ENCODE data around the gene PEAK1.

Gene PEAK1

GRCh38 chr15:77064063-77064462 is 355.8 kb downstream of the PEAK1 start:
- no peak for DNase-seq (ENCODE audit: low read depth)
- TF ChIP-seq, protein P1, sequence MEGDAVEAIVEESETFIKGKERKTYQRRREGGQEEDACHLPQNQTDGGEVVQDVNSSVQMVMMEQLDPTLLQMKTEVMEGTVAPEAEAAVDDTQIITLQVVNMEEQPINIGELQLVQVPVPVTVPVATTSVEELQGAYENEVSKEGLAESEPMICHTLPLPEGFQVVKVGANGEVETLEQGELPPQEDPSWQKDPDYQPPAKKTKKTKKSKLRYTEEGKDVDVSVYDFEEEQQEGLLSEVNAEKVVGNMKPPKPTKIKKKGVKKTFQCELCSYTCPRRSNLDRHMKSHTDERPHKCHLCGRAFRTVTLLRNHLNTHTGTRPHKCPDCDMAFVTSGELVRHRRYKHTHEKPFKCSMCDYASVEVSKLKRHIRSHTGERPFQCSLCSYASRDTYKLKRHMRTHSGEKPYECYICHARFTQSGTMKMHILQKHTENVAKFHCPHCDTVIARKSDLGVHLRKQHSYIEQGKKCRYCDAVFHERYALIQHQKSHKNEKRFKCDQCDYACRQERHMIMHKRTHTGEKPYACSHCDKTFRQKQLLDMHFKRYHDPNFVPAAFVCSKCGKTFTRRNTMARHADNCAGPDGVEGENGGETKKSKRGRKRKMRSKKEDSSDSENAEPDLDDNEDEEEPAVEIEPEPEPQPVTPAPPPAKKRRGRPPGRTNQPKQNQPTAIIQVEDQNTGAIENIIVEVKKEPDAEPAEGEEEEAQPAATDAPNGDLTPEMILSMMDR (conservative IDR thresholded peaks at IDR 0.05; ENCODE audit: low read depth, low read length) = no peak
- no peak overlapping the region for H3K4me3 ChIP-seq (ENCODE audit: low read length)

DNA sequence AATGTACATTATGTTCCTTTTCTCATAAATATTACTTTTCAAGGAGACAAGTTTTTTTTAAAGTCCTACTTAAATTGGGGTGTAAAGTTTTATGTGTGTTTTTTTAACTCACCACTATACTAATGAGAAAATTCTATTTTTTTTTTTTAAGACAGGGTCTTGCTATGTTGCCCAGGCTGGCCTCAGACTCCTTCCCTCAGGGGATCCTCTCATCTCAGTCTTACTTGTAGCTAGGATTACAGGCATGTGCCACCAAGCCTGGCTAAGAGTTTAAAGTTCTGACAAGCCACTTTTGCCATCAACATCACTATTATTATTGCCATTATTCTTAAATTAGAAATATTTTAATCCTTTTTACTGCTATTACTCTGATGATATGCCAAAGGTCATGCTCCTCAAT is 356.7 kb downstream of the PEAK1 start:
- DNase-seq (ENCODE audit: low read depth) = no peak
- TF ChIP-seq, protein P1 (conservative IDR thresholded peaks at IDR 0.05; ENCODE audit: low read depth, low read length) = no peak

DNA sequence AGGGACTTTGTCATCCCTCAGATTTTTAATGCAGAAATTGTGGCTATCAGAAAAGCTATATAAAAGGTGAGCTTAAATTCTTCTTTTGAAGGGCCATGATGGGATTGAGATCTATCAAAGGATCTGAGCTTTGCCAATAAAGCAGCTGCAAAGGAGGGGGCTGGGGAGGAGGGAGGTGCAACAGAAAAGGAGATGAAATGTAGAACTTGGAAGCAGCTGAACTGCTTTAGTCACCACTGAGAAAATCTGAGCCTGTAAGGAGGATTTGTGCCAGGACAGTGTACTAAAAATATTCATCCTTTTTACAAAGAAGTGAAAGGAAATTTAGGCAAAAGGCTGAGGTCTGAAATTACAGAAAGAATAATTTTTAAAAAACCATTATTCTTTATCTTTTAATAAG is 359.4 kb downstream of the PEAK1 start:
- no peak for DNase-seq (ENCODE audit: low read depth)
- TF ChIP-seq, protein P1 (conservative IDR thresholded peaks at IDR 0.05; ENCODE audit: low read depth, low read length) = no peak
- no peak overlapping the region for H3K4me3 ChIP-seq (ENCODE audit: low read length)

More for the DNA sequence above, 356.7 kb downstream of the PEAK1 start:
- no peak overlapping the region for H3K4me3 ChIP-seq (ENCODE audit: low read length)

DNA sequence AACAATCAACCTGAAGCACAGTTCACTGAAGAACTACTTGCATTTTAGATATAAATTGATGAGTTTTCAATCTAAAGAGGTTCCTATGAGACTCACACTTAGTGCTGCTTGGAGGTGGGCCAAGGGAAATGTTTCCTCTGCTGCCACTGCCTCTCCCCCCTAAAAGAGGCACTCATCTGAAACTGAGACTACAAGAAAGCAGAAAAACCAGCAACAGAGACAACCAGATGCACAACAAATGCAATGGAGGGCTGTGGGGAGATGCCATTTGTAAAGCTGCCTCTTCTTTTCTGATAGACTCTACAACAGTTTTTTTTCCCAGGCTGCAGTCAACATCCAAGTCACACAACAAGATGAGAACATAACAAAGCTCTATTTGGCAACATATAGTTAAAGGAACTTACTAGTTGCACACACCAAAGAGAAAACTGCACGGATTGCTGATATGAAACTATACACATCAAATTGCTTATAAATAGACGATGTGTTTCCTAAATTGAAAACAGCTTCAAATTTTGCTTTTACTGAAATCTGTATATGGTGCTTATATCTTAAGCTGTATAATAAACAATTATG is 360.0 kb downstream of the PEAK1 start:
- DNase-seq (ENCODE audit: low read depth) = no peak
- H3K4me3 ChIP-seq (ENCODE audit: low read length) = no peak overlapping the region
- TF ChIP-seq, protein P1 (conservative IDR thresholded peaks at IDR 0.05; ENCODE audit: low read depth, low read length) = no peak

- H3K4me3 ChIP-seq (ENCODE audit: low read length) = no peak overlapping the region
- TF ChIP-seq, protein P1 (conservative IDR thresholded peaks at IDR 0.05; ENCODE audit: low read depth, low read length) = no peak
- DNase-seq (ENCODE audit: low read depth) = no peak
These were observed 361.4 kb downstream of the PEAK1 start for GRCh38 chr15:77058468-77058867.

GRCh38 chr15:77057685-77058084 is 362.2 kb downstream of the PEAK1 start:
- no peak overlapping the region for H3K4me3 ChIP-seq (ENCODE audit: low read length)
- TF ChIP-seq, protein P1 (conservative IDR thresholded peaks at IDR 0.05; ENCODE audit: low read depth, low read length) = no peak
- no peak for DNase-seq (ENCODE audit: low read depth)

GRCh38 chr15:77057072-77057471 is 362.8 kb downstream of the PEAK1 start:
- no peak overlapping the region for H3K4me3 ChIP-seq (ENCODE audit: low read length)
- no peak for DNase-seq (ENCODE audit: low read depth)
- TF ChIP-seq, protein P1 (conservative IDR thresholded peaks at IDR 0.05; ENCODE audit: low read depth, low read length) = no peak
